Measurements from ENCODE around the gene KCNK7. TPM values are rescaled to one million over a fixed set of nuclear protein-coding genes. Genes with fewer than 3 reads are reported as not detected.

The KCNK7 gene
- total and polyA plus RNA-seq, 2 experiments from 2014 or later = not detected

- H3F3A ChIP-seq (ENCODE audit: insufficient read depth) = peaks cover 10% of the 10 kb centered on the region
- H3K79me2 ChIP-seq (ENCODE audit: insufficient read depth) = peaks cover 59% of the 10 kb centered on the region
- H4K20me1 ChIP-seq (ENCODE audit: insufficient read depth) = no peaks in the 10 kb centered on the region
- WGBS, 2 experiments (ENCODE audit: low coverage in 1 of 2, low lambda C conversion rate in 2 of 2, missing lambda C conversion rate in 2 of 2) = 36 to 41% methylated on average over 28 of the region's 28 CpGs
- H3K9ac ChIP-seq = peak overlapping the region; percentile 88
- H3K4me2 ChIP-seq (ENCODE audit: unreplicated experiment) = peak overlapping the region; percentile 70
- H3K4me1 ChIP-seq (ENCODE audit: insufficient read depth) = peaks cover 36% of the 10 kb centered on the region
- H3K27me3 ChIP-seq (replicated peaks; ENCODE audit: insufficient read depth) = no peaks in the 10 kb centered on the region
- DNase-seq = peak; percentile 58
- H3K27ac ChIP-seq = peak overlapping the region; percentile 60
- in situ Hi-C loops (cut with MboI) = no loop called here
- TF ChIP-seq EZH2 (IDR thresholded peaks at IDR 0.05; ENCODE audit: insufficient read depth, poor library complexity, severe bottlenecking) (no peak), EZH2phosphoT487 (IDR thresholded peaks at IDR 0.05; ENCODE audit: insufficient read depth, low read depth) (no peak)
- H3K4me3 ChIP-seq = peak overlapping the region; percentile 92
- no peaks in the 10 kb centered on the region for H3K9me3 ChIP-seq (ENCODE audit: low read depth)
- H3K36me3 ChIP-seq (ENCODE audit: low read depth) = no peaks in the 10 kb centered on the region
- no peak overlapping the region for H2AFZ ChIP-seq
- H3K9me2 ChIP-seq (ENCODE audit: insufficient read depth) = no peaks in the 10 kb centered on the region
Measured at GRCh38 chr11:65574811-65575567, 20.6 kb downstream of the KCNK7 start.

- WGBS, 2 experiments (ENCODE audit: low coverage in 1 of 2, low lambda C conversion rate in 2 of 2, missing lambda C conversion rate in 2 of 2) = 1 to 2% methylated on average over 21 to 65 of the region's 67 CpGs
- no peaks in the 10 kb centered on the region for H4K20me1 ChIP-seq (ENCODE audit: insufficient read depth)
- peaks cover 61% of the 10 kb centered on the region for H3K79me2 ChIP-seq (ENCODE audit: insufficient read depth)
- peak overlapping the region; percentile 92 for H3K9ac ChIP-seq
- no peak overlapping the region for H2AFZ ChIP-seq
- peak overlapping the region; percentile 70 for H3K4me2 ChIP-seq (ENCODE audit: unreplicated experiment)
- H3F3A ChIP-seq (ENCODE audit: insufficient read depth) = peaks cover 13% of the 10 kb centered on the region
- H3K27ac ChIP-seq = peak overlapping the region; percentile 72
- H3K9me3 ChIP-seq (ENCODE audit: low read depth) = no peaks in the 10 kb centered on the region
- no peaks in the 10 kb centered on the region for H3K36me3 ChIP-seq (ENCODE audit: low read depth)
- no peak for TF ChIP-seq EZH2phosphoT487 (IDR thresholded peaks at IDR 0.05; ENCODE audit: insufficient read depth, low read depth)
- in situ Hi-C loops (cut with MboI) = no loop called here
- H3K27me3 ChIP-seq (replicated peaks; ENCODE audit: insufficient read depth) = no peaks in the 10 kb centered on the region
- H3K4me1 ChIP-seq (ENCODE audit: insufficient read depth) = peaks cover 36% of the 10 kb centered on the region
- peak overlapping the region; percentile 92 for H3K4me3 ChIP-seq
- DNase-seq = peak; percentile 97
- H3K9me2 ChIP-seq (ENCODE audit: insufficient read depth) = no peaks in the 10 kb centered on the region
Measured at GRCh38 chr11:65574109-65574810, 21.3 kb downstream of the KCNK7 start.

GRCh38 chr11:65573391-65574079 is 22.1 kb downstream of the KCNK7 start:
- TF ChIP-seq EZH2phosphoT487 (IDR thresholded peaks at IDR 0.05; ENCODE audit: insufficient read depth, low read depth) (no peak), EZH2 (IDR thresholded peaks at IDR 0.05; ENCODE audit: insufficient read depth, poor library complexity, severe bottlenecking) (no peak)
- Histone ChIP-seq H3K79me2 (ENCODE audit: insufficient read depth) (peaks cover 61% of the 10 kb centered on the region), H3K27me3 (replicated peaks; ENCODE audit: insufficient read depth) (no peaks in the 10 kb centered on the region), H3K4me3 (peak overlapping the region; percentile 92), H3K9me2 (ENCODE audit: insufficient read depth) (no peaks in the 10 kb centered on the region), H3K27ac (peak overlapping the region; percentile 72), H4K20me1 (ENCODE audit: insufficient read depth) (no peaks in the 10 kb centered on the region), H3K36me3 (ENCODE audit: low read depth) (no peaks in the 10 kb centered on the region), H2AFZ (no peak overlapping the region), H3K9me3 (ENCODE audit: low read depth) (no peaks in the 10 kb centered on the region), H3K4me1 (ENCODE audit: insufficient read depth) (peaks cover 42% of the 10 kb centered on the region), H3K4me2 (ENCODE audit: unreplicated experiment) (peak overlapping the region; percentile 63), H3K9ac (peak overlapping the region; percentile 92), H3F3A (ENCODE audit: insufficient read depth) (peaks cover 20% of the 10 kb centered on the region)
- DNase-seq = peak; percentile 59
- 16 to 17% methylated on average over 22 of the region's 22 CpGs for WGBS, 2 experiments (ENCODE audit: low coverage in 1 of 2, low lambda C conversion rate in 2 of 2, missing lambda C conversion rate in 2 of 2)
- in situ Hi-C loops (cut with MboI) = no loop called here

- Histone ChIP-seq H3K4me1 (ENCODE audit: insufficient read depth) (peaks cover 43% of the 10 kb centered on the region), H3K79me2 (ENCODE audit: insufficient read depth) (peaks cover 59% of the 10 kb centered on the region), H3K27me3 (replicated peaks; ENCODE audit: insufficient read depth) (no peaks in the 10 kb centered on the region), H3F3A (ENCODE audit: insufficient read depth) (peaks cover 20% of the 10 kb centered on the region), H3K36me3 (ENCODE audit: low read depth) (no peaks in the 10 kb centered on the region), H3K9me2 (ENCODE audit: insufficient read depth) (no peaks in the 10 kb centered on the region), H3K4me3 (peak within 1 kb of the TSS; percentile 92), H3K27ac (peak within 1 kb of the TSS; percentile 72), H2AFZ (no peak within 1 kb of the TSS), H3K9me3 (ENCODE audit: low read depth) (no peaks in the 10 kb centered on the region), H4K20me1 (ENCODE audit: insufficient read depth) (no peaks in the 10 kb centered on the region), H3K9ac (peak within 1 kb of the TSS; percentile 92), H3K4me2 (ENCODE audit: unreplicated experiment) (peak within 1 kb of the TSS; percentile 80)
- TF ChIP-seq EZH2phosphoT487 (IDR thresholded peaks at IDR 0.05; ENCODE audit: insufficient read depth, low read depth) (no peak), EZH2 (IDR thresholded peaks at IDR 0.05; ENCODE audit: insufficient read depth, poor library complexity, severe bottlenecking) (no peak)
- in situ Hi-C loops (cut with MboI) = no loop called here
- 1 to 2% methylated on average over 51 to 71 of the region's 86 CpGs for WGBS, 2 experiments (ENCODE audit: low coverage in 1 of 2, low lambda C conversion rate in 2 of 2, missing lambda C conversion rate in 2 of 2)
- DNase-seq = peak; percentile 90
Measured at GRCh38 chr11:65572356-65573051, 23.1 kb downstream of the KCNK7 start, which contains the start of gene FAM89B. FAM89B (plus strand) TSS chr11:65572538; CDS start chr11:65572670, 132 bp downstream.

Data from GM23248 (cell line).